ENCODE results near the gene MT1B. TPM values are rescaled to one million over a fixed set of nuclear protein-coding genes. Genes with fewer than 3 reads are reported as not detected.

The MT1B gene
- total and polyA plus RNA-seq, 2 of the 13 experiments (the other 11 are each of a cell fraction or from before 2014, with no cell fraction given) = 0.89 TPM; not detected in 1

DNA sequence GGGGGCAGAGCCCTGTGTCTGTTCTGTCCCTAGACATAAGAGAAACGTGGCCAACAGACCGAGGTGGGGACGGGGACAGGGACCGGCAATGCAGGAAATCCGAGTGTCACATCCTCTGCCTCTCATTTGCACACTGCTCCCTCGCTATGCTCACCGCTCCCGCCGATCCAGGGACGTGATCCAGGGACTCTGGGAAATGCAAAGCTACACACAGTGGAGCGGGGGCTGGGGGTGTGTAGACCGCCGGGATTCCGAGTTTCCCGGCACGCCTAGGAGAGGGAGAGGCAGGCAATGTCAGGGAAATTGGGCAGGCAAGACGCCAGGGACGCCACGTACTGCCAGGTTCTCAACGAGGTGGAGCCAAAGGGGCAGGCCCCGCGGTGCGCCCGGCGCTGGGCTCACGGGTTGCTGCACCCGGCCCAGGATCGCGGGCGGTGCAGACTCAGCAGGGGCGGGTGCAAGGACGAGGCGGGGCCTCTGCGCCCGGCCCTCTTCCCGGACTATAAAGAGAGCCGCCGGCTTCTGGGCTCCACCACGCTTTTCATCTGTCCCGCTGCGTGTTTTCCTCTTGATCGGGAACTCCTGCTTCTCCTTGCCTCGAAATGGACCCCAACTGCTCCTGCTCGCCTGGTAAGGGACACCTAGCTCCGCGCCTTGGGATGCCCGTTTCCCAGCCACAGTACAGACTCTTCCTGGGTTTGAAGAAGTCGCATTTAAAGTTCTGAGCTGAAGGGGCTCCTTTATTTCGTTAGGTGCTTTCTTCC, 30.4 kb downstream of the MT1B start, which contains the start of gene MT1X (continued):
- TF ChIP-seq, protein P1, sequence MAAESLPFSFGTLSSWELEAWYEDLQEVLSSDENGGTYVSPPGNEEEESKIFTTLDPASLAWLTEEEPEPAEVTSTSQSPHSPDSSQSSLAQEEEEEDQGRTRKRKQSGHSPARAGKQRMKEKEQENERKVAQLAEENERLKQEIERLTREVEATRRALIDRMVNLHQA (CRISPR knock-in tag; IDR thresholded peaks at IDR 0.05) = no peak
- TF ChIP-seq, protein P2, sequence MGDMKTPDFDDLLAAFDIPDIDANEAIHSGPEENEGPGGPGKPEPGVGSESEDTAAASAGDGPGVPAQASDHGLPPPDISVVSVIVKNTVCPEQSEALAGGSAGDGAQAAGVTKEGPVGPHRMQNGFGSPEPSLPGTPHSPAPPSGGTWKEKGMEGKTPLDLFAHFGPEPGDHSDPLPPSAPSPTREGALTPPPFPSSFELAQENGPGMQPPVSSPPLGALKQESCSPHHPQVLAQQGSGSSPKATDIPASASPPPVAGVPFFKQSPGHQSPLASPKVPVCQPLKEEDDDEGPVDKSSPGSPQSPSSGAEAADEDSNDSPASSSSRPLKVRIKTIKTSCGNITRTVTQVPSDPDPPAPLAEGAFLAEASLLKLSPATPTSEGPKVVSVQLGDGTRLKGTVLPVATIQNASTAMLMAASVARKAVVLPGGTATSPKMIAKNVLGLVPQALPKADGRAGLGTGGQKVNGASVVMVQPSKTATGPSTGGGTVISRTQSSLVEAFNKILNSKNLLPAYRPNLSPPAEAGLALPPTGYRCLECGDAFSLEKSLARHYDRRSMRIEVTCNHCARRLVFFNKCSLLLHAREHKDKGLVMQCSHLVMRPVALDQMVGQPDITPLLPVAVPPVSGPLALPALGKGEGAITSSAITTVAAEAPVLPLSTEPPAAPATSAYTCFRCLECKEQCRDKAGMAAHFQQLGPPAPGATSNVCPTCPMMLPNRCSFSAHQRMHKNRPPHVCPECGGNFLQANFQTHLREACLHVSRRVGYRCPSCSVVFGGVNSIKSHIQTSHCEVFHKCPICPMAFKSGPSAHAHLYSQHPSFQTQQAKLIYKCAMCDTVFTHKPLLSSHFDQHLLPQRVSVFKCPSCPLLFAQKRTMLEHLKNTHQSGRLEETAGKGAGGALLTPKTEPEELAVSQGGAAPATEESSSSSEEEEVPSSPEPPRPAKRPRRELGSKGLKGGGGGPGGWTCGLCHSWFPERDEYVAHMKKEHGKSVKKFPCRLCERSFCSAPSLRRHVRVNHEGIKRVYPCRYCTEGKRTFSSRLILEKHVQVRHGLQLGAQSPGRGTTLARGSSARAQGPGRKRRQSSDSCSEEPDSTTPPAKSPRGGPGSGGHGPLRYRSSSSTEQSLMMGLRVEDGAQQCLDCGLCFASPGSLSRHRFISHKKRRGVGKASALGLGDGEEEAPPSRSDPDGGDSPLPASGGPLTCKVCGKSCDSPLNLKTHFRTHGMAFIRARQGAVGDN (CRISPR knock-in tag; IDR thresholded peaks at IDR 0.05) = peak; percentile 95
- no peak for TF ChIP-seq REXO4 (CRISPR knock-in tag; IDR thresholded peaks at IDR 0.05; ENCODE audit: borderline replicate concordance)
- no peak for TF ChIP-seq SRSF4 (IDR thresholded peaks at IDR 0.05; ENCODE audit: low read depth, low read length, poor library complexity, severe bottlenecking)
- peak; percentile 91 for TF ChIP-seq ZNF883 (CRISPR knock-in tag; IDR thresholded peaks at IDR 0.05; ENCODE audit: not compliant biosample characterization)
- peak; percentile 62; the same call in 1 of the 2 replicates for TF ChIP-seq ZNF101 (CRISPR knock-in tag; IDR thresholded peaks at IDR 0.05; ENCODE audit: borderline replicate concordance, low read depth)
- TF ChIP-seq, protein P3, sequence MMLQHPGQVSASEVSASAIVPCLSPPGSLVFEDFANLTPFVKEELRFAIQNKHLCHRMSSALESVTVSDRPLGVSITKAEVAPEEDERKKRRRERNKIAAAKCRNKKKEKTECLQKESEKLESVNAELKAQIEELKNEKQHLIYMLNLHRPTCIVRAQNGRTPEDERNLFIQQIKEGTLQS (CRISPR knock-in tag; IDR thresholded peaks at IDR 0.05) = no peak
- TF ChIP-seq, protein P4, sequence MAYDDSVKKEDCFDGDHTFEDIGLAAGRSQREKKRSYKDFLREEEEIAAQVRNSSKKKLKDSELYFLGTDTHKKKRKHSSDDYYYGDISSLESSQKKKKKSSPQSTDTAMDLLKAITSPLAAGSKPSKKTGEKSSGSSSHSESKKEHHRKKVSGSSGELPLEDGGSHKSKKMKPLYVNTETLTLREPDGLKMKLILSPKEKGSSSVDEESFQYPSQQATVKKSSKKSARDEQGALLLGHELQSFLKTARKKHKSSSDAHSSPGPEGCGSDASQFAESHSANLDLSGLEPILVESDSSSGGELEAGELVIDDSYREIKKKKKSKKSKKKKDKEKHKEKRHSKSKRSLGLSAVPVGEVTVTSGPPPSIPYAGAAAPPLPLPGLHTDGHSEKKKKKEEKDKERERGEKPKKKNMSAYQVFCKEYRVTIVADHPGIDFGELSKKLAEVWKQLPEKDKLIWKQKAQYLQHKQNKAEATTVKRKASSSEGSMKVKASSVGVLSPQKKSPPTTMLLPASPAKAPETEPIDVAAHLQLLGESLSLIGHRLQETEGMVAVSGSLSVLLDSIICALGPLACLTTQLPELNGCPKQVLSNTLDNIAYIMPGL (CRISPR knock-in tag; IDR thresholded peaks at IDR 0.05; ENCODE audit: borderline replicate concordance in 1 of 2, low read depth in 1 of 2) = peak in 1 of 2 experiments; percentile 33; a peak in 2 of 4 replicates
- TF ChIP-seq, protein P5, sequence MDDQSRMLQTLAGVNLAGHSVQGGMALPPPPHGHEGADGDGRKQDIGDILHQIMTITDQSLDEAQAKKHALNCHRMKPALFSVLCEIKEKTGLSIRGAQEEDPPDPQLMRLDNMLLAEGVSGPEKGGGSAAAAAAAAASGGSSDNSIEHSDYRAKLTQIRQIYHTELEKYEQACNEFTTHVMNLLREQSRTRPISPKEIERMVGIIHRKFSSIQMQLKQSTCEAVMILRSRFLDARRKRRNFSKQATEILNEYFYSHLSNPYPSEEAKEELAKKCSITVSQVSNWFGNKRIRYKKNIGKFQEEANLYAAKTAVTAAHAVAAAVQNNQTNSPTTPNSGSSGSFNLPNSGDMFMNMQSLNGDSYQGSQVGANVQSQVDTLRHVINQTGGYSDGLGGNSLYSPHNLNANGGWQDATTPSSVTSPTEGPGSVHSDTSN (CRISPR knock-in tag; IDR thresholded peaks at IDR 0.05; ENCODE audit: borderline replicate concordance) = no peak
- TF ChIP-seq ZSCAN21 (CRISPR knock-in tag; IDR thresholded peaks at IDR 0.05; ENCODE audit: borderline replicate concordance) = peak; percentile 89; the same call in 1 of the 2 replicates
- TF ChIP-seq ONECUT2 (CRISPR knock-in tag; IDR thresholded peaks at IDR 0.05) = peak; percentile 42; the same call in 1 of the 2 replicates
- TF ChIP-seq HNRNPL (IDR thresholded peaks at IDR 0.05; ENCODE audit: low read depth, low read length) = 0 out of 2 replicates have a peak, but pooled peaks have one; percentile 67
- TF ChIP-seq ZNF709 (CRISPR knock-in tag; IDR thresholded peaks at IDR 0.05) = no peak; the same call in 1 of the 2 replicates
- TF ChIP-seq EZH2 (conservative IDR thresholded peaks at IDR 0.05; ENCODE audit: low read depth, low read length) = no peak
- no peak; the same call in 1 of the 2 replicates for TF ChIP-seq CBX2 (IDR thresholded peaks at IDR 0.05; ENCODE audit: low read depth, low read length)
- TF ChIP-seq CBX2 (CRISPR knock-in tag; IDR thresholded peaks at IDR 0.05; ENCODE audit: low read depth) = peak; percentile 78; the same call in 1 of the 2 replicates
- TF ChIP-seq, protein P6, sequence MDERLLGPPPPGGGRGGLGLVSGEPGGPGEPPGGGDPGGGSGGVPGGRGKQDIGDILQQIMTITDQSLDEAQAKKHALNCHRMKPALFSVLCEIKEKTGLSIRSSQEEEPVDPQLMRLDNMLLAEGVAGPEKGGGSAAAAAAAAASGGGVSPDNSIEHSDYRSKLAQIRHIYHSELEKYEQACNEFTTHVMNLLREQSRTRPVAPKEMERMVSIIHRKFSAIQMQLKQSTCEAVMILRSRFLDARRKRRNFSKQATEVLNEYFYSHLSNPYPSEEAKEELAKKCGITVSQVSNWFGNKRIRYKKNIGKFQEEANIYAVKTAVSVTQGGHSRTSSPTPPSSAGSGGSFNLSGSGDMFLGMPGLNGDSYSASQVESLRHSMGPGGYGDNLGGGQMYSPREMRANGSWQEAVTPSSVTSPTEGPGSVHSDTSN (CRISPR knock-in tag; IDR thresholded peaks at IDR 0.05) = no peak
- no peak for TF ChIP-seq FOXP1 (IDR thresholded peaks at IDR 0.05)
- no peak for TF ChIP-seq FOXP1 (CRISPR knock-in tag; IDR thresholded peaks at IDR 0.05)
